PC-3 (cell line): ENCODE measurements around the gene CAMK1D. TPM values are rescaled to one million over a fixed set of nuclear protein-coding genes. Genes with fewer than 3 reads are reported as not detected.

Experiments
- ATAC-seq: fragments of 200-7000 bp; cut with Tn5 transposase; 2 replicates; pipeline ENCODE4 v1.9.1; 2020; ENCODE audit warnings: mild to moderate bottlenecking, moderate library complexity
- BruUV-seq: library from RNA; stranded (reverse); fragments of 400-500 nt; replicated peaks from 2 replicates; lab custom pipeline; 2021; lab: Mats Ljungman, UMichigan
- CTCF ChIA-PET: fragments of 300-600 bp; sonication (Branson Sonifier 250); formaldehyde crosslinking; loops from one replicate; lab custom pipeline; 2022; ENCODE audit warnings: antibody characterized with exemption; lab: Charles Lee
- POLR2A ChIA-PET: fragments of 300-600 bp; sonication (Branson Sonifier 250); formaldehyde crosslinking; loops from one replicate; lab custom pipeline; 2022; ENCODE audit warnings: antibody characterized with exemption; ENCODE audit not compliant: unreplicated experiment; lab: Charles Lee
- DNase-seq: peaks from one replicate; pipeline ENCODE4 v3.0.0-alpha.2; 2015
- H2AFZ ChIP-seq: fragments of 300-600 bp; sonication (generic); 2 replicates; pipeline ENCODE4 v1.6.0; 2016; ENCODE audit warnings: antibody characterized with exemption, low read length
- H3F3A ChIP-seq: fragments of 300-600 bp; sonication (generic); one replicate; pipeline ENCODE4 v1.6.0; 2017; ENCODE audit warnings: antibody characterized with exemption, low read length, control low read depth, mild to moderate bottlenecking; ENCODE audit not compliant: unreplicated experiment
- H3K27ac ChIP-seq: fragments of 300-600 bp; sonication (generic); 2 replicates; pipeline ENCODE4 v1.5.1; 2016; ENCODE audit warnings: mild to moderate bottlenecking, low read length
- H3K27me3 ChIP-seq: fragments of 300-600 bp; sonication (generic); 2 replicates; pipeline ENCODE4 v1.6.1; 2016; ENCODE audit warnings: low read length, mixed read lengths
- H3K36me3 ChIP-seq: fragments of 300-600 bp; sonication (generic); 2 replicates; pipeline ENCODE4 v1.6.1; 2016; ENCODE audit warnings: low read depth, mixed run types, low read length, mixed read lengths
- H3K4me1 ChIP-seq: fragments of 300-600 bp; sonication (generic); 2 replicates; pipeline ENCODE4 v1.5.1; 2016; ENCODE audit warnings: low read length; ENCODE audit not compliant: insufficient read depth
- H3K4me2 ChIP-seq: fragments of 300-600 bp; sonication (generic); 2 replicates; pipeline ENCODE4 v1.6.0; 2016; ENCODE audit warnings: low read length
- H3K4me3 ChIP-seq: fragments of 300-600 bp; sonication (generic); 2 replicates; pipeline ENCODE4 v1.5.1; 2016; ENCODE audit warnings: mild to moderate bottlenecking, low read length, mixed read lengths
- H3K79me2 ChIP-seq: fragments of 300-600 bp; sonication (generic); 2 replicates; pipeline ENCODE4 v1.6.1; 2017; ENCODE audit warnings: low read length, mixed read lengths
- H3K9ac ChIP-seq: fragments of 300-600 bp; sonication (generic); 2 replicates; pipeline ENCODE4 v1.6.0; 2016; ENCODE audit warnings: mild to moderate bottlenecking, low read length
- H3K9me2 ChIP-seq: fragments of 300-600 bp; sonication (generic); replicated peaks from 2 replicates; pipeline ENCODE4 v1.6.1; 2016; ENCODE audit warnings: mixed run types, low read length, mixed read lengths
- H3K9me3 ChIP-seq: fragments of 300-600 bp; sonication (generic); 2 replicates; pipeline ENCODE4 v1.6.1; 2016; ENCODE audit warnings: low read length, mixed read lengths
- H4K20me1 ChIP-seq: fragments of 300-600 bp; sonication (generic); 2 replicates; pipeline ENCODE4 v1.6.1; 2016; ENCODE audit warnings: low read length, mixed read lengths
- EZH2 ChIP-seq: fragments of 300-600 bp; sonication (generic); IDR thresholded peaks from one replicate; pipeline ENCODE4 v1.6.1; 2017; ENCODE audit warnings: antibody characterized with exemption, mild to moderate bottlenecking, low read length; ENCODE audit not compliant: unreplicated experiment
- EZH2phosphoT487 ChIP-seq: fragments of 300-600 bp; sonication (generic); IDR thresholded peaks from 2 replicates; pipeline ENCODE4 v1.6.1; 2018; ENCODE audit warnings: mild to moderate bottlenecking, antibody characterized with exemption, low read length, borderline replicate concordance
- intact Hi-C: fragments of 100-400 bp; cut with micrococcal nuclease; formaldehyde crosslinking; loops from 2 replicates; pipeline ENCODE4 v1.9.0; 2023
- total RNA-seq: library from RNA; depleted of rRNA; stranded (reverse); fragments of >200 nt; gene quantifications from 2 replicates; pipeline ENCODE4 v1.2.3, GENCODE V29; 2014
- TF ChIP-seq, protein P1 (sequence below): fragments of 300-600 bp; sonication (generic); conservative IDR thresholded peaks from 2 replicates; pipeline ENCODE4 v1.5.1; 2017; ENCODE audit warnings: antibody characterized with exemption, low read depth, mild to moderate bottlenecking, low read length

CAMK1D gene
- total RNA-seq, 1 experiment from 2014 or later, result 1.3 TPM

DNA sequence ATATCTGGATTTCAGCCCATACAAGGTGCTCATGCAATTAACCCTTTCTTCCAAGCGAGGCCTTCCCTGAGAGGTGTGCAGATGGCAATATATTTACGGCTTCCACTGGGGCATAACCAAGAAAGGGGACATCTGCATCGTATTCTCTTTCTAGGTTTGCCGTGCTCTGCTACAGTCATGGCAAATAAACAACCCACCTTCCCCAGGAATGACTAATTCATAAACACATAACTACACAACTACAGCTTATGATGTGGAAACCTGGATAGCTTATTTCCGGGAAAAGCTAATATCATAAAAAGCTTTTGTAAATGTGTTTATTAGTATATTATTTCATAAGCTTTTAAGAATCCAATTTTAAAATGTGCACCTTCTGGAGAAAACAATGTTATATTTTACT lies 120.0 kb downstream of the CAMK1D start:
- Histone ChIP-seq H2AFZ (no peak overlapping the region), H3K36me3 (no peaks in the 10 kb centered on the region), H3K79me2 (no peaks in the 10 kb centered on the region), H3K9ac (no peak overlapping the region), H3K27me3 (no peaks in the 10 kb centered on the region), H3K4me3 (no peak overlapping the region), H3F3A (no peaks in the 10 kb centered on the region), H3K9me3 (no peaks in the 10 kb centered on the region), H3K9me2 (no peaks in the 10 kb centered on the region), H4K20me1 (no peaks in the 10 kb centered on the region), H3K4me2 (0 out of 2 replicates have a peak overlapping the region, but pooled peaks have one; percentile 10), H3K27ac (no peak overlapping the region), H3K4me1 (peaks cover 6% of the 10 kb centered on the region; the same call in 1 of the 2 replicates)
- intact Hi-C loops, result loop anchor here (5.0 to 10.0 kb wide), 2 partner anchors 118 to 185 kb away; no protein-coding TSS in a partner anchor
- ChIA-PET CTCF (interaction anchor here (0.6 kb wide), 1 partner anchor 325 kb away, joined by 3 read pairs; no protein-coding TSS in a partner anchor), POLR2A (no interaction called here)
- ATAC-seq, result peak; percentile 97
- BruUV-seq, result no TSS peak
- DNase-seq, result peak; percentile 50
- TF ChIP-seq EZH2phosphoT487, result no peak
- TF ChIP-seq, protein P1, sequence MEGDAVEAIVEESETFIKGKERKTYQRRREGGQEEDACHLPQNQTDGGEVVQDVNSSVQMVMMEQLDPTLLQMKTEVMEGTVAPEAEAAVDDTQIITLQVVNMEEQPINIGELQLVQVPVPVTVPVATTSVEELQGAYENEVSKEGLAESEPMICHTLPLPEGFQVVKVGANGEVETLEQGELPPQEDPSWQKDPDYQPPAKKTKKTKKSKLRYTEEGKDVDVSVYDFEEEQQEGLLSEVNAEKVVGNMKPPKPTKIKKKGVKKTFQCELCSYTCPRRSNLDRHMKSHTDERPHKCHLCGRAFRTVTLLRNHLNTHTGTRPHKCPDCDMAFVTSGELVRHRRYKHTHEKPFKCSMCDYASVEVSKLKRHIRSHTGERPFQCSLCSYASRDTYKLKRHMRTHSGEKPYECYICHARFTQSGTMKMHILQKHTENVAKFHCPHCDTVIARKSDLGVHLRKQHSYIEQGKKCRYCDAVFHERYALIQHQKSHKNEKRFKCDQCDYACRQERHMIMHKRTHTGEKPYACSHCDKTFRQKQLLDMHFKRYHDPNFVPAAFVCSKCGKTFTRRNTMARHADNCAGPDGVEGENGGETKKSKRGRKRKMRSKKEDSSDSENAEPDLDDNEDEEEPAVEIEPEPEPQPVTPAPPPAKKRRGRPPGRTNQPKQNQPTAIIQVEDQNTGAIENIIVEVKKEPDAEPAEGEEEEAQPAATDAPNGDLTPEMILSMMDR, result no peak
- no peak for TF ChIP-seq EZH2

DNA sequence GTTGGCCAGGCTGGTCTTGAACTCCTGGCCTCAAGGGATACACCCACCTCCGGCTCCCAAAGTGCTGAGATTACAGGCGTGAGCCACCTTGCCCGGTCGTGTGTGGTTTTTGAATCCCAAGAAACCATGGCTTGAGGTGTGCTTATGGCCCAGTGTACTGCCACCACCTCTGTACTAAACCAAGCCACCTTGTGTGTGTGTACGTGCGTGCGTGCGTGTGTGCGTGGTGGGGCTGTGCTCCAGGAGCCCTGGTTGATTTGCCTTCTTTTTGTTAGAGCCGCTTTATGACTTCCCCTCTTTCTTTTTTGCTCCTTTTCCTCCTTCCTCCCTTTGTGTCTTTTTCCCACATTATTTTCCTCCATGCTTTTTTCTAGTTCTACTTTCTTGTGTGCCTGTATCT lies 121.4 kb downstream of the CAMK1D start:
- peaks cover 6% of the 10 kb centered on the region; the same call in 1 of the 2 replicates for H3K4me1 ChIP-seq
- no peak overlapping the region for H3K4me3 ChIP-seq
- ATAC-seq (no peak), DNase-seq (no peak)
- H2AFZ ChIP-seq, result no peak overlapping the region
- H3K9me2 ChIP-seq, result no peaks in the 10 kb centered on the region
- H3K9me3 ChIP-seq, result no peaks in the 10 kb centered on the region
- H3K36me3 ChIP-seq, result no peaks in the 10 kb centered on the region
- H3K4me2 ChIP-seq, result no peak overlapping the region
- H3F3A ChIP-seq, result no peaks in the 10 kb centered on the region
- ChIA-PET CTCF (no interaction called here), POLR2A (no interaction called here)
- H3K27ac ChIP-seq, result no peak overlapping the region
- intact Hi-C loops, result no loop called here
- H3K9ac ChIP-seq, result no peak overlapping the region
- BruUV-seq, result no TSS peak
- H3K27me3 ChIP-seq, result no peaks in the 10 kb centered on the region
- no peaks in the 10 kb centered on the region for H3K79me2 ChIP-seq
- TF ChIP-seq, protein P1, result no peak
- TF ChIP-seq EZH2 (no peak), EZH2phosphoT487 (no peak)
- H4K20me1 ChIP-seq, result no peaks in the 10 kb centered on the region

DNA sequence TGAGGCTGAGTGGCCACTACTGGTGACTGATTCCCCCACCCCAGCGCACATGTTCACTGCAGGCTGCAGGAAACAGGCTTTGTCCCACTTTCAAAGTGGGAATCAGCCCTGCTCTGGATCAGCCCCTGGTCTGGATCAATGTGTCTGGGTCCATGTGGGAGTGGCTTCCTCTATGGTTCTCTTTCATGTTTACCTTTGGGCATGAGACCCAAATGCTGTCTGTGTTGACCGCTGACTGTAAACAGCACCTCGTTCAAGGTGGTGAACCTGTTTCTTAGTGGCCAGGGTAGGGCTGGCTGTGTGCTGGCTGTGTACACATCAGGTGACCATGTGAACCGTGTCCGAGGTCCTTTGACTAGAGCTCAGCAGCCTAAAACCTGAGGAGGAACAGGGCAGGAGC lies 121.8 kb downstream of the CAMK1D start:
- H2AFZ ChIP-seq, result no peak overlapping the region
- H3K9me2 ChIP-seq, result no peaks in the 10 kb centered on the region
- no peaks in the 10 kb centered on the region for H3K27me3 ChIP-seq
- no TSS peak for BruUV-seq
- DNase-seq, result no peak
- no peak overlapping the region for H3K9ac ChIP-seq
- no peak for ATAC-seq
- H3F3A ChIP-seq, result no peaks in the 10 kb centered on the region
- H3K79me2 ChIP-seq, result no peaks in the 10 kb centered on the region
- no peaks in the 10 kb centered on the region for H3K9me3 ChIP-seq
- H4K20me1 ChIP-seq, result no peaks in the 10 kb centered on the region
- no peaks in the 10 kb centered on the region for H3K36me3 ChIP-seq
- H3K27ac ChIP-seq, result no peak overlapping the region
- no peak for TF ChIP-seq EZH2
- no peak for TF ChIP-seq EZH2phosphoT487
- TF ChIP-seq, protein P1, result no peak
- no peak overlapping the region for H3K4me3 ChIP-seq
- ChIA-PET CTCF (no interaction called here), POLR2A (no interaction called here)
- intact Hi-C loops, result no loop called here
- peaks cover 6% of the 10 kb centered on the region; the same call in 1 of the 2 replicates for H3K4me1 ChIP-seq
- no peak overlapping the region for H3K4me2 ChIP-seq
